Mesendoderm (in vitro differentiated cells): Measurements from ENCODE around the gene COA1. TPM values are rescaled to one million over a fixed set of nuclear protein-coding genes. Genes with fewer than 3 reads are reported as not detected.
"Not testable (repeated sequence)": the region's sequence is repeated elsewhere in the genome, so short reads cannot be mapped to it uniquely, and the experiment has no call there.

Experiments used
- DNase-seq: peaks from one replicate; pipeline ENCODE4 v3.0.0; 2013
- H2AK5ac ChIP-seq: 2 replicates; pipeline ENCODE4 v1.6.1; 2013; ENCODE audit warnings: low read length, inconsistent platforms
- H2BK120ac ChIP-seq: 2 replicates; pipeline ENCODE4 v1.6.1; 2013; ENCODE audit warnings: low read depth, mild to moderate bottlenecking, low read length, moderate library complexity, mixed read lengths
- H2BK15ac ChIP-seq: replicated peaks from 2 replicates; pipeline ENCODE4 v1.6.1; 2013; ENCODE audit warnings: low read depth, mild to moderate bottlenecking, moderate library complexity
- H2BK5ac ChIP-seq: 2 replicates; pipeline ENCODE4 v1.6.1; 2013; ENCODE audit warnings: low read length, inconsistent platforms
- H3K18ac ChIP-seq: 2 replicates; pipeline ENCODE4 v1.6.1; 2013; ENCODE audit warnings: mild to moderate bottlenecking, low read length, mixed read lengths
- H3K23ac ChIP-seq: one replicate; pipeline ENCODE4 v1.6.1; 2013; ENCODE audit warnings: low read length
- H3K27ac ChIP-seq: 2 replicates; pipeline ENCODE4 v1.5.1; 2013; ENCODE audit warnings: low read depth, mild to moderate bottlenecking, inconsistent platforms, low read length, moderate library complexity
- H3K27me3 ChIP-seq: 2 replicates; pipeline ENCODE4 v1.6.1; 2013; ENCODE audit warnings: low read length, control low read depth, mild to moderate bottlenecking, inconsistent platforms; ENCODE audit not compliant: insufficient read depth, poor library complexity
- H3K36me3 ChIP-seq: 2 replicates; pipeline ENCODE4 v1.6.1; 2013; ENCODE audit warnings: low read length, inconsistent platforms; ENCODE audit not compliant: control insufficient read depth, insufficient read depth
- H3K4ac ChIP-seq: one replicate; pipeline ENCODE4 v1.6.1; 2013; ENCODE audit warnings: low read depth, mild to moderate bottlenecking, low read length, moderate library complexity
- H3K4me1 ChIP-seq: 2 replicates; pipeline ENCODE4 v1.6.1; 2013; ENCODE audit warnings: low read depth, low read length, inconsistent platforms; ENCODE audit not compliant: control insufficient read depth
- H3K4me2 ChIP-seq: 2 replicates; pipeline ENCODE4 v1.6.1; 2013; ENCODE audit warnings: low read length
- H3K4me3 ChIP-seq: 2 replicates; pipeline ENCODE4 v1.5.1; 2013; ENCODE audit warnings: mild to moderate bottlenecking, low read length
- H3K56ac ChIP-seq: one replicate; pipeline ENCODE4 v1.6.1; 2013; ENCODE audit warnings: low read length
- H3K79me1 ChIP-seq: 2 replicates; pipeline ENCODE4 v1.6.1; 2013; ENCODE audit warnings: low read length, inconsistent platforms
- H3K79me2 ChIP-seq: 2 replicates; pipeline ENCODE4 v1.6.1; 2013; ENCODE audit warnings: mild to moderate bottlenecking, low read length; ENCODE audit not compliant: control insufficient read depth, insufficient read depth
- H3K9ac ChIP-seq: 2 replicates; pipeline ENCODE4 v1.6.1; 2013; ENCODE audit warnings: low read length, inconsistent platforms
- H4K5ac ChIP-seq: one replicate; pipeline ENCODE4 v1.6.1; 2013; ENCODE audit warnings: low read length
- H4K8ac ChIP-seq: one replicate; pipeline ENCODE4 v1.6.1; 2013; ENCODE audit warnings: low read depth, mild to moderate bottlenecking, control low read depth, low read length, moderate library complexity
- WGBS: extraction: QIAGEN DNeasy Blood & Tissue Kit; methylation state at CpG from one replicate; pipeline ENCODE4 v1.1.7; 2013; ENCODE audit warnings: low lambda C conversion rate, missing lambda C conversion rate; ENCODE audit not compliant: insufficient coverage; ENCODE audit errors: extremely low coverage; 5-methylcytosine and 5-hydroxymethylcytosine counted together
- polyA plus RNA-seq, 2 experiments: library from polyadenylated mRNA; stranded (reverse); fragments of 200-250 nt; gene quantifications; one replicate each; pipeline ENCODE4 v1.2.3, GENCODE V29; 2013

The COA1 gene, protein sequence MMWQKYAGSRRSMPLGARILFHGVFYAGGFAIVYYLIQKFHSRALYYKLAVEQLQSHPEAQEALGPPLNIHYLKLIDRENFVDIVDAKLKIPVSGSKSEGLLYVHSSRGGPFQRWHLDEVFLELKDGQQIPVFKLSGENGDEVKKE
- polyA plus RNA-seq (2013, experiment 1 of 2): 129 TPM
- 132 TPM for polyA plus RNA-seq (2013, experiment 2 of 2)

DNA sequence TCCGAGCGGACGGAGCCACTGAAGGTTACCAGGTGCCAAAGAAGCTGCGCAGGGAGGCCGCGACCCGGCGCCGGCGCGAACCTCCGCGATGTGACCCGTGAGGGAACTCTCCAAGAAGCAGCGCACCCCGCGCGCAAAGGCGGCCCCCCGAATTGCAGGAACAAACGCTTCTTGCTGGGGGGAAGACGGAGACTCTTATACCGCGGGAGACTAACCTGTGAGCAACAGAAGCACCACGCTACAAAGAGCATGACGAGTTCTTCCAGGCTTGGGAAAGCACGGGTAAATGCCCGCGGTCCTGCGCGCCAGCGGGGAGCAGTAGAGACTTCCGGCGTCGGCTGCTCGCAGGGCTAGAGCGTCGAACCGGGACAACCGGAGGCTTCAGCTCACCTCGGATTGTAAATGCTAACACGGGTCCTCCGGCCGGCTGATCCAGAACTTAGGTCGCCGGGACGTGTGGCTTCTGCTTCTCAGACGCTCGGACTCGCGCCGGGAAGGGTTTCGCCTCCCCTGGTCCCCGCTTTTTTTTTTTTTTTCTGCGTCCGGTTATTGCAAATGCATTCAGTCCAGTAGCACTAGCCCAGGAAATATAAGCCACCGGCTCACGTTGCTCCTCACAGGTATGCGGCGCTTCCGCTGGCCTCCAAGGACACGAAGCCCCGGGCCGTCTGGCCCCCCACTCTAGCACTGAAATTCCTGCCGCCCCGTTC lies at the start of gene COA1:
COA1 (minus strand) TSS at position 310 of the 710 bp plus-strand sequence. CDS start 80,909 bp downstream, outside the sequence.
- Histone ChIP-seq H3K4me1 (peaks cover 2% of the 10 kb centered on the region), H3K79me2 (peaks cover 34% of the 10 kb centered on the region), H2AK5ac (no peak within 1 kb of the TSS), H3K79me1 (peaks cover 6% of the 10 kb centered on the region), H3K27ac (peak within 1 kb of the TSS; percentile 7), H3K9ac (peak within 1 kb of the TSS; percentile 97), H3K4me3 (peak within 1 kb of the TSS; percentile 94), H3K56ac (peak within 1 kb of the TSS; percentile 98), H3K36me3 (no peaks in the 10 kb centered on the region), H2BK120ac (no peak within 1 kb of the TSS), H3K4ac (peak within 1 kb of the TSS; percentile 18), H3K18ac (peak within 1 kb of the TSS; percentile 16), H2BK5ac (no peak within 1 kb of the TSS), H4K5ac (no peak within 1 kb of the TSS), H3K23ac (no peak within 1 kb of the TSS), H2BK15ac (no peak within 1 kb of the TSS), H3K4me2 (peak within 1 kb of the TSS; percentile 38), H3K27me3 (no peaks in the 10 kb centered on the region), H4K8ac (no peak within 1 kb of the TSS)
- peak; percentile 95 for DNase-seq
- WGBS: no CpG with 5 or more reads among the region's 66 CpGs

DNA sequence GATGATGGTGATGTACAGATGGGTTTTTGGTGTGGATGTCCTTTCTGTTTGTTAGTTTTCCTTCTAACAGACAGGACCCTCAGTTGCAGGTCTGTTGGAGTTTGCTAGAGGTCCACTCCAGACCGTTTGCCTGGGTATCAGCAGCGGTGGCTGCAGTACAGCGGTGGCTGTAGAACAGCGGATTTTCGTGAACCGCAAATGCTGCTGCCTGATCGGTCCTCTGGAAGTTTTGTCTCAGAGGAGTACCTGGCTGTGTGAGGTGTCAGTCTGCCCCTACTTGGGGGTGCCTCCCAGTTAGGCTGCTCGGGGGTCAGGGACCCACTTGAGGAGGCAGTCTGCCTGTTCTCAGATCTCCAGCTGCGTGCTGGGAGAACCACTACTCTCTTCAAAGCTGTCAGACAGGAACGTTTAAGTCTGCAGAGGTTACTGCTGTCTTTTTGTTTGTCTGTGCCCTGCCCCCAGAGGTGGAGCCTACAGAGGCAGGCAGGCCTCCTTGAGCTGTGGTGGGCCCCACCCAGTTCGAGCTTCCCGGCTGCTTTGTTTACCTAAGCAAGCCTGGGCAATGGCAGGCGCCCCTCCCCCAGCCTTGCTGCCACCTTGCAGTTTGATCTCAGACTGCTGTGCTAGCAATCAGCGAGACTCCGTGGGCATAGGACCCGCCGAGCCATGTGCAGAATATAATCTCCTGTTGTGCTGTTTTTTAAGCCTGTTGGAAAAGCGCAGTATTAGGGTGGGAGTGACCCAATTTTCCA lies 49.1 kb upstream of the COA1 start:
- H3K4me3 ChIP-seq, H3K18ac ChIP-seq, H3K27ac ChIP-seq, H3K56ac ChIP-seq, H3K27me3 ChIP-seq, H3K79me2 ChIP-seq, H2BK15ac ChIP-seq, H2BK5ac ChIP-seq, H3K79me1 ChIP-seq, H2AK5ac ChIP-seq, H3K36me3 ChIP-seq, H3K4ac ChIP-seq, H3K23ac ChIP-seq, H3K9ac ChIP-seq, H3K4me2 ChIP-seq, H3K4me1 ChIP-seq, H4K5ac ChIP-seq, DNase-seq, H2BK120ac ChIP-seq, H4K8ac ChIP-seq: not testable (repeated sequence)
- no CpG with 5 or more reads among the region's 18 CpGs for WGBS

DNA sequence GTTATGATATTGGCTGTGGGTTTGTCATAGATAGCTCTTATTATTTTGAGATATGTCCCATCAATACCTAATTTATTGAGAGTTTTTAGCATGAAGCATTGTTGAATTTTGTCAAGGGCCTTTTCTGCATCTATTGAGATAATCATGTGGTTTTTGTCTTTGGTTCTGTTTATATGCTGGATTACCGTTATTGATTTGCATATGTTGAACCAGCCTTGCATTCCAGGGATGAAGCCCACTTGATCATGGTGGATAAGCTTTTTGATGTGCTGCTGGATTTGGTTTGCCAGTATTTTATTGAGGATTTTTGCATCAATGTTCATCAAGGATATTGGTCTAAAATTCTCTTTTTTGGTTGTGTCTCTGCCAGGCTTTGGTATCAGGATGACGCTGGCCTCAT lies 45.9 kb upstream of the COA1 start:
- not testable (repeated sequence) for DNase-seq, H3K4me2 ChIP-seq
- WGBS: no CpG with 5 or more reads among the region's 2 CpGs

DNA sequence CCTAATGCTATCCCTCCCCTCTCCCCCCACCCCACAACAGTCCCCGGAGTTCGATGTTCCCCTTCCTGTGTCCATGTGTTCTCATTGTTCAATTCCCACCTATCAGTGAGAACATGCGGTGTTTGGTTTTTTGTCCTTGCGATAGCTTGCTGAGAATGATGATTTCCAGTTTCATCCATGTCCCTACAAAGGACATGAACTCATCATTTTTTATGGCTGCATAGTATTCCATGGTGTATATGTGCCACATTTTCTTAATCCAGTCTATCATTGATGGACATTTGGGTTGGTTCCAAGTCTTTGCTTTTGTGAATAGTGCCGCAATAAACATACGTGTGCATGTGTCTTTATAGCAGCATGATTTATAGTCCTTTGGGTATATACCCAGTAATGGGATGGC lies 43.9 kb upstream of the COA1 start:
- not testable (repeated sequence) for H3K27ac ChIP-seq, H3K56ac ChIP-seq, H4K8ac ChIP-seq, H3K27me3 ChIP-seq, H3K79me2 ChIP-seq, DNase-seq, H3K4me1 ChIP-seq, H2BK15ac ChIP-seq, H3K4me3 ChIP-seq, H3K79me1 ChIP-seq, H3K36me3 ChIP-seq, H3K23ac ChIP-seq, H4K5ac ChIP-seq, H2BK120ac ChIP-seq, H2AK5ac ChIP-seq, H3K18ac ChIP-seq, H3K4me2 ChIP-seq, H3K9ac ChIP-seq, H3K4ac ChIP-seq, H2BK5ac ChIP-seq
- no CpG with 5 or more reads among the region's 6 CpGs for WGBS

More for the DNA sequence above, 45.9 kb upstream of the COA1 start:
- not testable (repeated sequence) for H3K79me1 ChIP-seq, H4K8ac ChIP-seq, H2BK15ac ChIP-seq, H3K4me1 ChIP-seq, H3K36me3 ChIP-seq, H3K79me2 ChIP-seq, H3K4ac ChIP-seq, H3K27ac ChIP-seq, H3K23ac ChIP-seq, H3K4me3 ChIP-seq, H3K18ac ChIP-seq, H3K9ac ChIP-seq, H2BK120ac ChIP-seq, H2AK5ac ChIP-seq, H4K5ac ChIP-seq, H2BK5ac ChIP-seq, H3K56ac ChIP-seq, H3K27me3 ChIP-seq

DNA sequence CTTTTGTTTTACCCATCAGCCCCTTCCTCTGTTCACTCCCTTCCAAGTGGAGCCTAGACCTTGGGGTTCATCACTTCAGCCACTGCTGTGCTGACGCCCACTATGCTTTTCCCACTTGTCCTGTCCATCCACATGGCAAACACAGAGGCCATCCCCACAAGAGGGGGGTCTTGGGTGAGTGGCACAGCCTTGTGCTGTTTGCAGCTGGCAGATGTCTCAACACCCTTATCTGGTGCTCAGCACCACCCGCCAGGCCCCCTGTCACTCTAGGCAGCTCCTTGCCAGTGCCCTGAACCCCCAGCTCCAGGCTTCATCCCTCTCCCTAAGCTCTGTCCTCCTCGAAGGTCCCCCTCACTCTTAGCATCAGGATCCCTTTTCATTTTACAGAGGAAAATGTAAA lies 42.2 kb upstream of the COA1 start:
- Histone ChIP-seq H3K79me1 (no peaks in the 10 kb centered on the region), H2BK5ac (no peak overlapping the region), H3K79me2 (no peaks in the 10 kb centered on the region), H3K18ac (no peak overlapping the region), H3K9ac (no peak overlapping the region), H4K8ac (no peak overlapping the region), H3K27me3 (no peaks in the 10 kb centered on the region), H2AK5ac (no peak overlapping the region), H4K5ac (no peak overlapping the region), H3K4me3 (no peak overlapping the region), H3K23ac (no peak overlapping the region), H3K4me1 (peaks cover 5% of the 10 kb centered on the region), H3K27ac (no peak overlapping the region), H2BK15ac (no peak overlapping the region), H2BK120ac (no peak overlapping the region), H3K36me3 (no peaks in the 10 kb centered on the region), H3K56ac (peak overlapping the region; percentile 49), H3K4me2 (no peak overlapping the region), H3K4ac (no peak overlapping the region)
- no peak for DNase-seq
- no CpG with 5 or more reads among the region's 3 CpGs for WGBS
